H1 (cell line): ENCODE data around the gene CDYL2.

Experiments
- CBX5 ChIP-seq: fragments of 300-800, 300-1000 bp; sonication (generic); IDR thresholded peaks from 2 replicates; pipeline ENCODE4 v1.7.1; 2016; ENCODE audit warnings: antibody characterized with exemption, low read length, low read depth
- CHD2 ChIP-seq: IDR thresholded peaks from 2 replicates; pipeline ENCODE4 v1.6.1; 2012; ENCODE audit warnings: low read length, improper control_type of control experiment
- CREB1 ChIP-seq: IDR thresholded peaks from 2 replicates; pipeline ENCODE4 v1.6.1; 2012; ENCODE audit warnings: inconsistent platforms
- EGR1 ChIP-seq: IDR thresholded peaks from 2 replicates; pipeline ENCODE4 v1.6.1; 2011; ENCODE audit warnings: low read depth, low read length, borderline replicate concordance
- GABPA ChIP-seq: IDR thresholded peaks from 2 replicates; pipeline ENCODE4 v1.6.1; 2011; ENCODE audit warnings: mild to moderate bottlenecking, low read length, moderate library complexity, borderline replicate concordance; ENCODE audit not compliant: insufficient read depth
- GTF2F1 ChIP-seq: IDR thresholded peaks from 2 replicates; pipeline ENCODE4 v1.6.1; 2012; ENCODE audit warnings: low read depth, low read length, improper control_type of control experiment, borderline replicate concordance
- KDM1A ChIP-seq: fragments of 200-600, 300-600 bp; sonication (generic); IDR thresholded peaks from 2 replicates; pipeline ENCODE4 v1.7.1; 2016; ENCODE audit warnings: mild to moderate bottlenecking, low read length, borderline replicate concordance
- POLR2A ChIP-seq, 2 experiments: IDR thresholded peaks; 1 replicate in 1 of 2; 2 replicates in 1 of 2; pipeline ENCODE4 v1.6.1; 2011; ENCODE audit warnings: low read depth in 2 of 2, low read length in 2 of 2, mild to moderate bottlenecking in 2 of 2; ENCODE audit errors: control extremely low read depth in 1 of 2
- TF ChIP-seq, protein P1 (sequence below), 3 experiments: IDR thresholded peaks; 1 replicate in 2 of 3; 2 replicates in 1 of 3; pipeline versions ENCODE4 v1.5.1 to v1.6.1; 2011; ENCODE audit warnings: low read length in 3 of 3, mild to moderate bottlenecking in 3 of 3, inconsistent platforms in 2 of 3, low read depth in 1 of 3, moderate library complexity in 1 of 3; ENCODE audit not compliant: insufficient read depth in 1 of 3; ENCODE audit errors: control extremely low read depth in 1 of 3
- TF ChIP-seq, protein P2 (sequence below): fragments of 300-600 bp; sonication (generic); IDR thresholded peaks from 2 replicates; pipeline ENCODE4 v1.7.1; 2012; ENCODE audit warnings: low read length, moderate library complexity, mild to moderate bottlenecking, inconsistent platforms; ENCODE audit not compliant: insufficient replicate concordance

DNA sequence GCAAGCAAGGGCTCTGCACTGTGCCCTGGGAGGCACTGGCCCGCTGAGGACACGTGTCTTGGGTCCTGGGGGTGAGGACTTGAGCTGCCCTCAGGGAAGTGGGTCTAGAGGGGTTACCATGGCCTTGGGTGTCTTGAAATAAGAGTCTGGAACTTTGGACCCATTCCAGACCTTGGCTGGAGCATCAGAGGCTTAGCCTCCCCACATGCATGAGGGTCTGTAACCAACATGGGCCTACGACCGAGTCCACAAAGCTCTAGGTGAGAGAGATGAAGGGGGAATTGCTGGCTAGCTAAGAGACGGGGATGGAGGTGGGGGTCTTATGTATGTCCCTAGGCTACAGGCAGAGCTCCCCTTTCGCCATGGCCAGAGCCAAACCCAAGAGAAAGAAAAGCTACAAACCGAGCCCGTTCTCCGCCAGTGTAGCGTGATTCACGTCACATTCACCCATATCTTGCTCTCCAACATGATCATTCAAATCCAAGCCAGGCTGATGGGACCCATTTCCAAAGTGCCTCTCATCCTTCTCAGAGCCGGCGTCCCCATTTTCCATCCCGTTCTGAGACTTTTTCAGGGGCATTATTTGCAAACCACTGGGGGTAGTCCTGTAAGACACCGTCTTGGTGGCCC is 120.1 kb downstream of the CDYL2 start:
- no peak for TF ChIP-seq GTF2F1
- TF ChIP-seq, protein P1, sequence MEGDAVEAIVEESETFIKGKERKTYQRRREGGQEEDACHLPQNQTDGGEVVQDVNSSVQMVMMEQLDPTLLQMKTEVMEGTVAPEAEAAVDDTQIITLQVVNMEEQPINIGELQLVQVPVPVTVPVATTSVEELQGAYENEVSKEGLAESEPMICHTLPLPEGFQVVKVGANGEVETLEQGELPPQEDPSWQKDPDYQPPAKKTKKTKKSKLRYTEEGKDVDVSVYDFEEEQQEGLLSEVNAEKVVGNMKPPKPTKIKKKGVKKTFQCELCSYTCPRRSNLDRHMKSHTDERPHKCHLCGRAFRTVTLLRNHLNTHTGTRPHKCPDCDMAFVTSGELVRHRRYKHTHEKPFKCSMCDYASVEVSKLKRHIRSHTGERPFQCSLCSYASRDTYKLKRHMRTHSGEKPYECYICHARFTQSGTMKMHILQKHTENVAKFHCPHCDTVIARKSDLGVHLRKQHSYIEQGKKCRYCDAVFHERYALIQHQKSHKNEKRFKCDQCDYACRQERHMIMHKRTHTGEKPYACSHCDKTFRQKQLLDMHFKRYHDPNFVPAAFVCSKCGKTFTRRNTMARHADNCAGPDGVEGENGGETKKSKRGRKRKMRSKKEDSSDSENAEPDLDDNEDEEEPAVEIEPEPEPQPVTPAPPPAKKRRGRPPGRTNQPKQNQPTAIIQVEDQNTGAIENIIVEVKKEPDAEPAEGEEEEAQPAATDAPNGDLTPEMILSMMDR (IDR thresholded peaks at IDR 0.05; ENCODE audit: control extremely low read depth in 1 of 3, insufficient read depth in 1 of 3, low read depth in 1 of 3, low read length in 3 of 3) = no peak
- TF ChIP-seq EGR1 = no peak
- no peak for TF ChIP-seq CBX5
- no peak for TF ChIP-seq POLR2A (IDR thresholded peaks at IDR 0.05; ENCODE audit: control extremely low read depth in 1 of 2, low read depth in 2 of 2, low read length in 2 of 2)
- TF ChIP-seq CREB1 = no peak
- no peak for TF ChIP-seq CHD2
- no peak for TF ChIP-seq GABPA
- TF ChIP-seq, protein P2, sequence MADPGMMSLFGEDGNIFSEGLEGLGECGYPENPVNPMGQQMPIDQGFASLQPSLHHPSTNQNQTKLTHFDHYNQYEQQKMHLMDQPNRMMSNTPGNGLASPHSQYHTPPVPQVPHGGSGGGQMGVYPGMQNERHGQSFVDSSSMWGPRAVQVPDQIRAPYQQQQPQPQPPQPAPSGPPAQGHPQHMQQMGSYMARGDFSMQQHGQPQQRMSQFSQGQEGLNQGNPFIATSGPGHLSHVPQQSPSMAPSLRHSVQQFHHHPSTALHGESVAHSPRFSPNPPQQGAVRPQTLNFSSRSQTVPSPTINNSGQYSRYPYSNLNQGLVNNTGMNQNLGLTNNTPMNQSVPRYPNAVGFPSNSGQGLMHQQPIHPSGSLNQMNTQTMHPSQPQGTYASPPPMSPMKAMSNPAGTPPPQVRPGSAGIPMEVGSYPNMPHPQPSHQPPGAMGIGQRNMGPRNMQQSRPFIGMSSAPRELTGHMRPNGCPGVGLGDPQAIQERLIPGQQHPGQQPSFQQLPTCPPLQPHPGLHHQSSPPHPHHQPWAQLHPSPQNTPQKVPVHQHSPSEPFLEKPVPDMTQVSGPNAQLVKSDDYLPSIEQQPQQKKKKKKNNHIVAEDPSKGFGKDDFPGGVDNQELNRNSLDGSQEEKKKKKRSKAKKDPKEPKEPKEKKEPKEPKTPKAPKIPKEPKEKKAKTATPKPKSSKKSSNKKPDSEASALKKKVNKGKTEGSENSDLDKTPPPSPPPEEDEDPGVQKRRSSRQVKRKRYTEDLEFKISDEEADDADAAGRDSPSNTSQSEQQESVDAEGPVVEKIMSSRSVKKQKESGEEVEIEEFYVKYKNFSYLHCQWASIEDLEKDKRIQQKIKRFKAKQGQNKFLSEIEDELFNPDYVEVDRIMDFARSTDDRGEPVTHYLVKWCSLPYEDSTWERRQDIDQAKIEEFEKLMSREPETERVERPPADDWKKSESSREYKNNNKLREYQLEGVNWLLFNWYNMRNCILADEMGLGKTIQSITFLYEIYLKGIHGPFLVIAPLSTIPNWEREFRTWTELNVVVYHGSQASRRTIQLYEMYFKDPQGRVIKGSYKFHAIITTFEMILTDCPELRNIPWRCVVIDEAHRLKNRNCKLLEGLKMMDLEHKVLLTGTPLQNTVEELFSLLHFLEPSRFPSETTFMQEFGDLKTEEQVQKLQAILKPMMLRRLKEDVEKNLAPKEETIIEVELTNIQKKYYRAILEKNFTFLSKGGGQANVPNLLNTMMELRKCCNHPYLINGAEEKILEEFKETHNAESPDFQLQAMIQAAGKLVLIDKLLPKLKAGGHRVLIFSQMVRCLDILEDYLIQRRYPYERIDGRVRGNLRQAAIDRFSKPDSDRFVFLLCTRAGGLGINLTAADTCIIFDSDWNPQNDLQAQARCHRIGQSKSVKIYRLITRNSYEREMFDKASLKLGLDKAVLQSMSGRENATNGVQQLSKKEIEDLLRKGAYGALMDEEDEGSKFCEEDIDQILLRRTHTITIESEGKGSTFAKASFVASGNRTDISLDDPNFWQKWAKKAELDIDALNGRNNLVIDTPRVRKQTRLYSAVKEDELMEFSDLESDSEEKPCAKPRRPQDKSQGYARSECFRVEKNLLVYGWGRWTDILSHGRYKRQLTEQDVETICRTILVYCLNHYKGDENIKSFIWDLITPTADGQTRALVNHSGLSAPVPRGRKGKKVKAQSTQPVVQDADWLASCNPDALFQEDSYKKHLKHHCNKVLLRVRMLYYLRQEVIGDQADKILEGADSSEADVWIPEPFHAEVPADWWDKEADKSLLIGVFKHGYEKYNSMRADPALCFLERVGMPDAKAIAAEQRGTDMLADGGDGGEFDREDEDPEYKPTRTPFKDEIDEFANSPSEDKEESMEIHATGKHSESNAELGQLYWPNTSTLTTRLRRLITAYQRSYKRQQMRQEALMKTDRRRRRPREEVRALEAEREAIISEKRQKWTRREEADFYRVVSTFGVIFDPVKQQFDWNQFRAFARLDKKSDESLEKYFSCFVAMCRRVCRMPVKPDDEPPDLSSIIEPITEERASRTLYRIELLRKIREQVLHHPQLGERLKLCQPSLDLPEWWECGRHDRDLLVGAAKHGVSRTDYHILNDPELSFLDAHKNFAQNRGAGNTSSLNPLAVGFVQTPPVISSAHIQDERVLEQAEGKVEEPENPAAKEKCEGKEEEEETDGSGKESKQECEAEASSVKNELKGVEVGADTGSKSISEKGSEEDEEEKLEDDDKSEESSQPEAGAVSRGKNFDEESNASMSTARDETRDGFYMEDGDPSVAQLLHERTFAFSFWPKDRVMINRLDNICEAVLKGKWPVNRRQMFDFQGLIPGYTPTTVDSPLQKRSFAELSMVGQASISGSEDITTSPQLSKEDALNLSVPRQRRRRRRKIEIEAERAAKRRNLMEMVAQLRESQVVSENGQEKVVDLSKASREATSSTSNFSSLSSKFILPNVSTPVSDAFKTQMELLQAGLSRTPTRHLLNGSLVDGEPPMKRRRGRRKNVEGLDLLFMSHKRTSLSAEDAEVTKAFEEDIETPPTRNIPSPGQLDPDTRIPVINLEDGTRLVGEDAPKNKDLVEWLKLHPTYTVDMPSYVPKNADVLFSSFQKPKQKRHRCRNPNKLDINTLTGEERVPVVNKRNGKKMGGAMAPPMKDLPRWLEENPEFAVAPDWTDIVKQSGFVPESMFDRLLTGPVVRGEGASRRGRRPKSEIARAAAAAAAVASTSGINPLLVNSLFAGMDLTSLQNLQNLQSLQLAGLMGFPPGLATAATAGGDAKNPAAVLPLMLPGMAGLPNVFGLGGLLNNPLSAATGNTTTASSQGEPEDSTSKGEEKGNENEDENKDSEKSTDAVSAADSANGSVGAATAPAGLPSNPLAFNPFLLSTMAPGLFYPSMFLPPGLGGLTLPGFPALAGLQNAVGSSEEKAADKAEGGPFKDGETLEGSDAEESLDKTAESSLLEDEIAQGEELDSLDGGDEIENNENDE = no peak
- no peak for TF ChIP-seq KDM1A
